ENCODE results near the gene C12orf50.
"Not testable (repeated sequence)": the region's sequence is repeated elsewhere in the genome, so short reads cannot be mapped to it uniquely, and the experiment has no call there.

The C12orf50 gene

GRCh38 chr12:88029093-88029665 is at the start of gene C12orf50:
C12orf50 (minus strand) TSS chr12:88029401; CDS start chr12:88026962, 2,439 bp downstream.
- TF ChIP-seq JUND (IDR thresholded peaks at IDR 0.05; ENCODE audit: low read depth), result no peak
- in situ Hi-C loops (cut with HindIII; ENCODE audit: low pct_unique_long_range_greater_than_20kb, low sequenced_read_pairs), result no loop called here
- DNase-seq (ENCODE audit: low read depth in 1 of 2, low spot score in 1 of 2), result no peak

GRCh38 chr12:88067301-88067700 is 38.1 kb upstream of the C12orf50 start:
- TF ChIP-seq JUND (IDR thresholded peaks at IDR 0.05; ENCODE audit: low read depth), result no peak

GRCh38 chr12:88063375-88063774 is 34.2 kb upstream of the C12orf50 start:
- no peak for TF ChIP-seq JUND (IDR thresholded peaks at IDR 0.05; ENCODE audit: low read depth)
- no peak for DNase-seq (ENCODE audit: low read depth in 1 of 2, low spot score in 1 of 2)
- in situ Hi-C loops (cut with HindIII; ENCODE audit: low pct_unique_long_range_greater_than_20kb, low sequenced_read_pairs), result no loop called here

More at GRCh38 chr12:88067301-88067700, 38.1 kb upstream of the C12orf50 start:
- no peak for DNase-seq (ENCODE audit: low read depth in 1 of 2, low spot score in 1 of 2)
- in situ Hi-C loops (cut with HindIII; ENCODE audit: low pct_unique_long_range_greater_than_20kb, low sequenced_read_pairs), result no loop called here

- in situ Hi-C loops (cut with HindIII; ENCODE audit: low pct_unique_long_range_greater_than_20kb, low sequenced_read_pairs), result no loop called here
- no peak for TF ChIP-seq JUND (IDR thresholded peaks at IDR 0.05; ENCODE audit: low read depth)
- no peak for DNase-seq (ENCODE audit: low read depth in 1 of 2, low spot score in 1 of 2)
Measured at GRCh38 chr12:88062474-88062873, 33.3 kb upstream of the C12orf50 start.

DNA sequence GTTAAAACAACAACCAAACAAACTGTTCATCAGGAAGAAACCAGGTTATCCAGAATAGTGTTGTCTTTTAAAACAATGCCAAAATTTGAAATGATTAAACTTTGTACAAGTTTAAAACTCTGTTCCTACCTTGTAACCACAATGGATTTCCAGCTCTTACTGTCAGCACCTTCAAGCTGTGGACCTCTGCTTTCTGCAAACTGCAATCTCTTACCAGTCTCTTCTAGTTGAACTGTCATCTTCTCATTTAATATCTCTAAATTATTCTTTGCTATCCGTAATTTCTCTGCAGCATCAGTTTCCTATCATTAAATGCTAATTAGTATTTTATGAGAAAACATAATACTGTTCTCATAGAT is 29.5 kb upstream of the C12orf50 start:
- no peak for TF ChIP-seq JUND (IDR thresholded peaks at IDR 0.05; ENCODE audit: low read depth)
- DNase-seq (ENCODE audit: low read depth in 1 of 2, low spot score in 1 of 2), result no peak
- in situ Hi-C loops (cut with HindIII; ENCODE audit: low pct_unique_long_range_greater_than_20kb, low sequenced_read_pairs), result no loop called here

GRCh38 chr12:88057994-88058718 is 29.0 kb upstream of the C12orf50 start:
- DNase-seq (ENCODE audit: low read depth in 1 of 2, low spot score in 1 of 2), result no peak
- TF ChIP-seq JUND (IDR thresholded peaks at IDR 0.05; ENCODE audit: low read depth), result no peak
- in situ Hi-C loops (cut with HindIII; ENCODE audit: low pct_unique_long_range_greater_than_20kb, low sequenced_read_pairs), result no loop called here

- in situ Hi-C loops (cut with HindIII; ENCODE audit: low pct_unique_long_range_greater_than_20kb, low sequenced_read_pairs), result no loop called here
- no peak for TF ChIP-seq JUND (IDR thresholded peaks at IDR 0.05; ENCODE audit: low read depth)
- no peak for DNase-seq (ENCODE audit: low read depth in 1 of 2, low spot score in 1 of 2)
Measured at GRCh38 chr12:88056571-88056970, 27.4 kb upstream of the C12orf50 start.

DNA sequence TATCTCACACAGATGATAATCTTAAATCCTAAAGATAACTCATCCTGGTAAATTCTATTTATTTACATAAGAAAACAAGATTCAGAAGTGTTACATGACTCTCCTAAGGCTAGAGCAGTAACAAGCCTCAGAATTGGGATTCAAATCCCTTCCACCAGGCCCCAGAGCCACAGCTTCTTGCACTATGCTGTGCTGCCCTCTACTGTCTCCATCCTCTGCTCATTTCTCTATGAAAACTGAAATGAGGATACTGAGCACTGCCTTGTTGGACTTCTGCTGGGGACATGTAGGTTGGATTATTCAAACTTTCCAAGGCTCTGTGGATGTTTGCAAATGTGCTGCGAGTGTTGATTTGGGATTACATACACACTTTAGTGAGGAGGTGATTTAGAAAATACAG is 23.5 kb upstream of the C12orf50 start:
- peak in 1 of 2 experiments; percentile 77 for DNase-seq (ENCODE audit: low read depth in 1 of 2, low spot score in 1 of 2)
- TF ChIP-seq JUND (IDR thresholded peaks at IDR 0.05; ENCODE audit: low read depth), result no peak
- in situ Hi-C loops (cut with HindIII; ENCODE audit: low pct_unique_long_range_greater_than_20kb, low sequenced_read_pairs), result no loop called here

DNA sequence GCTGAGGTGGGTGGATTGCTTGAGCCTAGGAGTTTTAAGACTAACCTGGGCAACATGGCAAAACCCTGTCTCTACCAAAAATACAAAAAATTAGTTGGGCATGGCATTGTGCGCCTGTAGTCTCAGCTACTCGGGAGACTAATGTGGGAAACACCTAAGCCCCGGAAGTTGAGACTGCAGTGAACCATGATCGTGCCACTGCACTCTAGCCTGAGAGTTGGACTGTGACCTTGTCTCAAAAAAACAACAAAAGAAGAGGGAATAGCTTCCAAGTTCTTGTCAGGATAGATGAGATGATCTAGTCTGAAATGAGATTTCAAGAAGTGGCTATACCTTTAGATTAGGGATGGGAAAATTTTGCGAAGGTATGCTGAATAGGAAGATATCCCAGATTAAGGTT is 14.8 kb upstream of the C12orf50 start:
- in situ Hi-C loops (cut with HindIII; ENCODE audit: low pct_unique_long_range_greater_than_20kb, low sequenced_read_pairs), result no loop called here
- no peak for DNase-seq (ENCODE audit: low read depth in 1 of 2, low spot score in 1 of 2)
- no peak for TF ChIP-seq JUND (IDR thresholded peaks at IDR 0.05; ENCODE audit: low read depth)

GRCh38 chr12:88037770-88038169 is 8.6 kb upstream of the C12orf50 start:
- no peak for DNase-seq (ENCODE audit: low read depth in 1 of 2, low spot score in 1 of 2)
- TF ChIP-seq JUND (IDR thresholded peaks at IDR 0.05; ENCODE audit: low read depth), result no peak
- in situ Hi-C loops (cut with HindIII; ENCODE audit: low pct_unique_long_range_greater_than_20kb, low sequenced_read_pairs), result no loop called here

DNA sequence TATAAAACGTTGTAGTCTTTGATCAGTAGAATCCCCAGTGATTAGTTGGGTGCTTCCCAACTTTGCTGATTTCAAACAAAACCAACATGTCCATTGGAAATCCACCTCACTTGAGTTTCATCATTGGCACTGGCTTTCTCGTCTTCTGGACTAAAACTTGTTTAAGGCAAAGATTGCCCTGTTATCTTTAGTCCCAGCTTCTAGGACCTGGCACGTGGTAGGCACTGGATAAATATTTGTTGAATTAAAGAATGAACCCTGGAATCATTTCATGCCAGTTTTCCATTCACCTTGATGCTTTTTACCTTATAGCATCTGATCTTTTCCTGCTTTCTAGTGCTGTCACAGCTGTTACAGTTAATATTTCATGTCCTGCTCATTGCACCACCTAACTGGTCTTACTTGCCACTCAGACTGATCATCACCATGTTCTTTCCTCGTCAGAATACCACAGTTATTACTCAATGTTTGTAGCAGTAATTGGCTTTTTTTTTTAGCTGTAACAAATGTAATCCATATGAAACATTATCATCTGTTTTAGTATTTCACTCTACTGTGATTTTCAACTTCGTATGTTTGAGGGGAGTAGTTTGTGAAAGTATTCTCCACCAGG is 7.3 kb upstream of the C12orf50 start:
- in situ Hi-C loops (cut with HindIII; ENCODE audit: low pct_unique_long_range_greater_than_20kb, low sequenced_read_pairs), result no loop called here
- no peak for TF ChIP-seq JUND (IDR thresholded peaks at IDR 0.05; ENCODE audit: low read depth)
- DNase-seq (ENCODE audit: low read depth in 1 of 2, low spot score in 1 of 2), result peak in 1 of 2 experiments; percentile 17

DNA sequence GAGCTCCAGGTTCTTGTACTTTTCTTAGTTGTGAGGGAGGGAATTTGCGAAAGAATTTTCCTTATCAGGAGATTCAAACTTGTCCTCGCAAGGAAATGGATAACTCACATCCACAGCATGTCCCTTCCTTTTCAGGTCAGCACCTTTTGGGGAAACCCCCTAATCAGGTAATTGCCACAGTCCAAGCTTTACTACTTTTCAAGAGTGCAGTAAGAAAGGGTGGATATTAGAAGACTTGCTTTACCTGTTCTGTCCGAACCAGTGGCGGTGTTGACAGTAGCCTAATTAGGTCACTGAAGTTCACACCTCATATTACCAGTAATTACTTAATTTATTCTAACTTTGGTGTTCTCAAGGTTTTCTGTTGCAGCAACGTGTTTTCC is 6.7 kb upstream of the C12orf50 start:
- TF ChIP-seq JUND (IDR thresholded peaks at IDR 0.05; ENCODE audit: low read depth), result no peak
- in situ Hi-C loops (cut with HindIII; ENCODE audit: low pct_unique_long_range_greater_than_20kb, low sequenced_read_pairs), result no loop called here
- DNase-seq (ENCODE audit: low read depth in 1 of 2, low spot score in 1 of 2), result peak in 1 of 2 experiments; percentile 47

DNA sequence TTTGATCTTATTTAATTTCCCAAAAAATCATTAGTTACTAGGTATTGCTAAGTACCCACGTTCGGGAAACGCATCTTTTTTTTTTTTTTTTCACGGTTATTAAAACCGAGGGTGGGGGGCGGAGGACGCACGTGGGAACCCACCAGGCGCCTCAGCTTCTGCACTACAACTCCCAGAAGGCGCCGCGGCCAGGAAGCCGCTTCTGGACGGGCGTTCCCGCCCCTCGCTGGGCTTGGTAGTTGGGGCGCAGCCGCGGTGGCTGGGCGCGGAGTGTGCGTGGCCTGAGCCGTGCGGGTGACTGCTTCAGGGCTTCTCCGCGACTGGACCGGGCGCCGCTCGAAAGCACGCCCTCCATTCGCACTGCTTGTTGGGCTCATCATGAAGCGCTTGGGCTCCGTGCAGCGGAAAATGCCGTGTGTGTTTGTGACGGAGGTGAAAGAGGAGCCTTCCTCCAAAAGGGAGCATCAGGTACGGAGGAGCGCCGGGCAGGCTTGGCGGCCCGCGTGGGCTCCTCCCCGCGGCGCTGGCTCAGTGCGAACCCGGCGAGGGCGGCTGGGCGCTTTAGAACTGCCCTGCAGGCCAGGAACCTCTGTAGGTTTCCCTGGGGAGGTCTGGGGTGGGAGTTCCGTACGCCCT is 6.2 kb upstream of the C12orf50 start:
- in situ Hi-C loops (cut with HindIII; ENCODE audit: low pct_unique_long_range_greater_than_20kb, low sequenced_read_pairs), result no loop called here
- no peak for TF ChIP-seq JUND (IDR thresholded peaks at IDR 0.05; ENCODE audit: low read depth)
- peak; percentile 76 to 90 for DNase-seq (ENCODE audit: low read depth in 1 of 2, low spot score in 1 of 2)

GRCh38 chr12:88031161-88031560 is 2.0 kb upstream of the C12orf50 start:
- DNase-seq (ENCODE audit: low read depth in 1 of 2, low spot score in 1 of 2); in situ Hi-C loops (cut with HindIII; ENCODE audit: low pct_unique_long_range_greater_than_20kb, low sequenced_read_pairs): not testable (repeated sequence)
